Kasumi-1 (cell line): Measurements from ENCODE around the gene SHISA9.

Source experiments
- DNase-seq, 2 experiments: peaks; one replicate each; lab custom pipeline; 2025; lab: John Stamatoyannopoulos, UW

The SHISA9 gene

DNA sequence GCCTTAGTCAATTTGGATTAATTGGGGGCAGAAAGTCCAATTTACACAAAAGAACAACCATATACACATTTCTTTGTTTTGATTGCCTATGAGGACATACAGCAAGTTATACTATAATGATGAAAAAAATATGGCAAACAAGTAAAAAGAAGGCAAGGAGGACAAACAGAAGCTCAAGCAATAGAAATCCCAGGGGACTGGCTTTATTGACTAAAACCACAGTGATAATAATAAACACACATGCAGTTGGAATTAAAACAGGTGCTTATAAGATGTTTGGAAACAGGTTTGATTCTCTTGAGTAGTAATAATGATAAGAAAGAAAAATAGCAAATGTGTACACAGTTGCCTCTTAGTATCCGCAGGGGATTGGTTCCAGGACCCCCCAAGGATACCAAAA, 176.4 kb downstream of the SHISA9 start:
- no peak for DNase-seq

DNA sequence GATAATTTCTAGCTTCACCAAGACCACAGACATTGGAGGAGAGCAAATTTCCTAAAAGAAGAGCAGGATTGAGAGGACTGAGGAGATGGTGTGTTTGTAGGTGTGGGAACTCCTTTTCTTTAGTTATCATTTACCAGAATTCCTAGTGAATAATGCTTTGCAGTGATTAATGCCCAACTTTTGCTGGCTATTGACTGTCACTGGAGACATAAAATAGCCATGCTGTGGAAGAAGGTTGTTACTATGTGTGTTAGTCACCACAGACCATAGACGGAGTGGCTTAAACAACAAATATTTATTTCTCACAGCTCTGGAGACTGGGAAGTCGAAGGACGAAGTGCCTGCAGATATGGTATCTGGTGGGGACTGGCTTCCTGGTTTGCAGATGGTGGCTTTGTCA, 179.1 kb downstream of the SHISA9 start:
- DNase-seq: no peak

DNA sequence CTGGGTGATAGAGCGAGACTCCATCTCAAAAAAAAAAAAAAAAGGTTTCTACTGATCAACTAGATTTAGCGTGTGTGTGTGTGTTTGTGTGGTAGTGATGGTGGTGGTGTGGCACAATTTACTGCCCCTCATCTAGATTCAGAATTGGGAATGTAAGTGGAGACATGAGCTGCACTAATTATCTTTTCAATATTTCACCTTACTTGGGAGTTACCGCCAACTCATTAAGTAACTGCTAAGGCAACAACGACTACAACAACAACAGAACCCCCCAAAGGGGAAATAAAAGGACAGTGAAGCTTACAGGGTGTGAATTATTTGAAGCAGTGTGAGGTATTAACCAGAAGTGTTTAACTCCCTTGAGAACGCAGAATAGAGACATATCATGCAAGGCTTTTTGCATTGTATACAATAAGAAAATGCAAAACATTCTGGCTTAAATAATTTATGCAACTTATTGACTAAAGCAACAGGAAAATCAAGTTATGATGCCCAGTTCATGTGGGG, 180.5 kb downstream of the SHISA9 start:
- no peak for DNase-seq

DNA sequence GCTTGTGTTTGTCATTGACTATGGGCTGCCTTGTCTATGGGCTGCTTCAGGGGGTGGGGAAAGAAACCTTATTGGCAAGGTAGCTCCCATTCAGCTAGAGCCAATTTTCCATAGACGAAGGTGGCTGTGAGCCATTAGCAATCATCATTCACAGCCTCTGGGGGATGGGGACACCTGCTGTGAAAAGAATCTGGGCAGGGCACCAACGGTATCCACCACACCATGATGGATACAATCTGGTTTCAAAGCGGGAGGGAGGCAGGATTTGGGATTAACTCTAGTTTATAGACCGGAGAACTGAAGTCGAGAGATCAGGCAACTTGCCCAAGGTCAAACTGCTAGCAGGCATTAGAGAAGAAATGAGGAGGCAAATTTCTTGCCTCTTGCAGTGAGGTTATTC, 182.3 kb downstream of the SHISA9 start:
- no peak for DNase-seq

DNA sequence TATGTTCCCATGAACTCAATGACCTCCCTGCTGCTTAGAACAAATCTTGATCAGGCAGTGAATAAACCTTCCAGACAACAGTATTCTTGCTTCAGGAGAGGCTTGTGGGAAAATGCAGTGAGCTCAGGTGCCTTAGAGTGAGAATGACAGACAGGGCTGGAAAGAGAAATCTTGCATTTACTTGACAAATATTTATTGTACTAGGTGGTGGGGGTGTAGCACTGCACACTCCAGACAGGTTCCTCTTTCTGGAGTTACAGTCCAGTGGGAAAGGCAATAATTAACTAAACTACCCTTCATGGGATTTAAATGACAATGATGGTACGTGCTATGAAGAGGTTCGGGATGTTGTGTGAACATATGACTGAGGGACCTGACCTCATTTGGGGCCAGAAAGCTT, 182.9 kb downstream of the SHISA9 start:
- no peak for DNase-seq

DNA sequence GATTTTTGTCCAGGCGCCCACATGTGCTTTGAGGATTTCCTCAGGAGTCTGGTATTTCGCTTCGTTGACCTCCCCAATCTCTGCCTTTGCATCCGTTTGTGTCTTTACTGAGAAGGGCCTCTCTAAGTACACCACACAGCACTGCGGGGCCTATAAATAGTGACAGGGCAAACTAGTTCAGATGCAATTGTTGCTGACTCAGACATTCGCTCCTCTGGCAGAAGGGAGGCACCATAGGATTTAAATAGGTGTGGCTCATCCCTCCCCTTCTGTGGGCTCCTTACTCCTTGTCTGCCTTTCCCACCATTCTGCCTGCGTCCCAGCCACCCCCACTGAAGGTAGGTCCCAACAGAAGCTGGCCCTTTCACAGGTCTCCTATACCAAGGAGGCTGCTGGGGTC, 192.3 kb downstream of the SHISA9 start:
- DNase-seq: no peak

DNA sequence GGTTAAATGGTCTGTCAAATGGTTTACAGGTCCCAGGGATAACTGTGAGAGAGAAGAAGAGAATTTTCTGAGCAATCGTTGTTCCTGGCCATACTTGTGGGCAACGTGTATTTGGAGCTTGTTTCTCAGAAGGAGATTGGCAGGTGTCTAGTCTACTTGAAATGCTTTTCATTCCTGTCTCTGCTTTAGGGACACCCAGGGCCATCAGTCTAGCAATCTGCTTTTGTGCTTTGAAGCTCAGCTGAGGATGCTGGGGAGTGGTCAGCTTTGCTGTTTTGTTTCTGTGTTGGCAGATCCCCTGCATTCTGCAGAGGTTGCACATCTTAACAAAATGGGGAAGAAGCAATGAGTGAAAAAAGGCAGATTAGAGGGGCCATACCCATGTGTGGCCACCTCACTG, 193.7 kb downstream of the SHISA9 start:
- no peak for DNase-seq

DNA sequence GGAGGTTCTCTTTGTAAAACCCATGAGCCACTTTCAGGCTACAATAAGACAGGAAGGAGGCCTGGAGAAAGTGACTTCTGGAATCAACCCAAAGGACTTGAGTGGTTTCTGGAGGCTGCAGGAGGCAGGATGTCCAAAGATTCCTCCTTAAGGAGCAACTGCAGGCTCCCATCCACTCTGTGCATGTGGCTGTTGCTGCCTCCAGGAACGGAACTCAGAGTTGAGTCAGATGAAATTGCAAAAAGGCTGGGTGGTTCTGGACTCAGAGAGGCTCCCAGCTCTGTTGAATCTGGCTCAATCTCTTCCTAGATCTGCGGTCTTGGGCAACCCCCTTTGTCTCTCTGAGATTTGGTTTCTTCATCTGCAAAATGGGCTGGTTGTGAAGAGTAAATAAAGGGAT, 197.1 kb downstream of the SHISA9 start:
- DNase-seq: no peak

DNA sequence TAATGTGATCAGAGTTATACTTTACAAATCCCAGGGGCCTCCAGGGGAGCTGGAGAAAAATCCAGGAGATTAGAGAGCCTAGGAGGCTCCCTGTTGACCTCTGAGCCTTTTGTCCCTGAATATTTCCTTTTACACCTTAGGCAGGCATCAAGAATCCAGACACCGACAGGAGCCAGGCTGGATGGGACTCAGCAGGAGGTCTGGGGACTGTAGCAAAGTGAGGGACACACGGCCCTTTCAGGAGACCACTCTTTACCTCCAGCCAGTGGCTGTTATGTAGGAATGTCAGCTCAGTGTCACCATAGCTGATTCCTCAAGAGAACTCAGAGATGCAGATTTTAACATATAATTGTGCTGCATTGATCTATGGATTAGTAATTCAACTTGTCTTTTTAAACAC, 198.4 kb downstream of the SHISA9 start:
- DNase-seq: no peak

DNA sequence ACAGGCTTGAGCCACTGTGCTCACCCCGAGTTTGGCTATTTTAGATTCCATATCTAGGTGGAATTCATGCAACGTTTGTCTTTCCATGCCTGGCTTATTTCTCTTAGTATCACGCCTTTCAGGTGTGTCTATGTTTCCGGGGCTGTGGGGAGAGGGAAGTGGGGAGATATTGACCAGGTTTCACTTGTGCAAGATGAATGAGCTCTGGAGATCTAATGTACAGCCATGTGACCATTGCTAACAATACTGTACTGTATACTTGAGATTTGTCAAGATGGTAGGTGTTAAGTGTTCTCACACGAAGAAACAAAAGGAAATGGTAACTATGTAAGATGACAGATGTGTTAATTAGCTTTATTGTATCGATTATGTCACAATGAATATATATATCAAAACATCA, 199.6 kb downstream of the SHISA9 start:
- no peak for DNase-seq

DNA sequence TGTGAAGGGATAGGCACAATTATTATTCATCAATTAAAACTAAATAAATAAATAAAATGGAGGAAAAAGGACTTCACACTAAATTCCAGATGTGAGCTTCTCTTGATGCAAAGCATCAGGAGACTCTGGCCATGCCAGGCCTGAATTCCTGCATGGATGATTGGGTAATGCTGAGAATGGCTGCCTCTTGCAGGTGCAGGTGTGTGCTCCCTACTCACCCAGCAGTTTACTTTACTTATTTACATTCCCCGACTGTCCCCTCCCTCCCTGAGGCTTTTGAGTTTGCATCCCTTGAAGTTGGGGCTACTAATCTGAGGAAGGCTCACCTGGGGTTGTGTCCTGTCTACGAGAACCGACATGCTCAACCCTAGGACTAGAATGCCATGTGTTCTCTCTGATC, 200.4 kb downstream of the SHISA9 start:
- DNase-seq: no peak

DNA sequence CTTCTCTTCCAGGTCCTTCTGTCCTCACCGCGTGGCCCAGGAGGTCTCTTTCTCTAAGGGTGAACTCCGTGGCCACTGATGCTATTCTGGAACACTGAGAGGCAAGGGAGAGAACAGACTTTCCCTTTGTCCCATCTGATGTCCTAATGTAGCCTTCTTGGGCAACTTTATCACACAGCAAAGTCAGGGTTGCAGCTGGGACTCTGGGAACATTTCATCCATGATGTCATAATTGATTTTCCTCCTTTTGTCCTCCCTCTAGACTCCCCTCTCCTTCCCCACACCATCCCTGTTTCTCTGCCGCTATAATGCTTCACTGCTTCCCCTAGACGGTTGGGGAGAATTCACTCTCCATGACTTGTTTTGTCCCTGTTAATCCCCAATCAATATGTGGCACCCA, 201.0 kb downstream of the SHISA9 start:
- no peak for DNase-seq

DNA sequence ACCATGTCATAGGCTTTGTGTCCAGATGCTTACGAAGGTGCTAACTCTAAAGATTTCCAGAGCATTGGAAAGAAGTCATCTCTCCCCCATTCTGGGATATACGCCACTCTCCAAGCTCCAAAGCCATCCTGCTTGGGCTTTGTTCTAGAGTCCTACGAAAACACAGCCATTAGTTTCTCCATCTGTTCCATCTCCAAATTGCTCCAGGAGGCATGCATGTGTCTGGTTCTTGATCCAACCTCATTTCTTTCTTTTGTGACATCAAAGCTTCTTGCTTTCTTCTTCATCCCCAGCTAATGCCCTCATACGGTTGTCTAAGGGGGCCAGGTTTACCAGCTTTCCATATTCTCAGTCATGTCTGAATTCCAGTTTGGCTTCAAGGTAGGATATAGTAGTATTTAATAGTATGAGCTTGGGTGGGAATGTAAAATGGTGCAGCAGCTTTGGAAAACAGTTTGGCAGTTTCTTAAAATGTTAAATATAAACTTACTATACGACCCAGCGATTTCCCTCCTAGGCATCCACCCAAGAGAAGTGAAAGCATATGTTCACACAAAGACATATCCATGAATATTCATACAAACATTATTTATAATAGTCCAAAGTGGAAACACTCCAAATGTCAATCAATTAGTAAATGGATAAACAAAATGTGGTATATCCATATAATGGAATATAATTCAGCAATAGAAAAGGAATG, 202.6 kb downstream of the SHISA9 start:
- no peak for DNase-seq

DNA sequence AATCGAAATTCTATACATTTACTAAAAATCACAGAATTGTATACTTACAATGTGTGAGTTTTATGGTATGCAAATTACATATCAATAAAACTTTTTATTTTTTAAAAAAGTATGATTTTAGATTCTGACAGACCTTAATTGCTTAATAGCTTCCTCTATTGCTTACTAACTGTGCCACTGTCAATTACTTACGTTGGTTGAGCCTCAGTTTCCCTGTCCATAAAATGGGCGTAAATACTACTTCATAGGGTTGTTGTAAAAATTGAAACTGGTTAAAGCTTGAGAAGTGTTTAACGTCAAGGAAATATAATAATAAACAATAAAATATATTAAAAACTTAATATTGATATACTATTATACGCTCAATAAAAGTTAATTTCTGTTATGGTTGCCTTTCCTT, 203.4 kb downstream of the SHISA9 start:
- DNase-seq: no peak

DNA sequence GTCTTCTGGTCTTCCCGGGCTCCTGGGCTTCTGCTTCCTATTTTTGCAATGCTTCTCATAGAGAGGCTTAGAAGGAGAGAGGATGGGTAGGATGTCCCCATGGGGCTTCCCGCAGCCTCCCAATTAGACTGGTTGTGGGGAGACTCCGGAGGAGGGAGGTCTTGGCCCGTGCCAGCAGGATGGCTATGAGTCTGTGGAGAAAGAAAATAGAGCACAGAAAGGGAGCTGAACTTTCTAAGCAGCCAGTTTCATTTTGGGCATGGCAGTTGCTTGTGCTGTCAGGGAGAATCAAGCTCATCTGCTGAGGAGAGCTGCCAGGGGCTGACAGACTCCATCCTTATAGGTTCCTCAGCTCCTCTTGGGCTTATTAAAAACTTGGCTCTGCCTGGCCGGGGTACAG, 204.0 kb downstream of the SHISA9 start:
- DNase-seq: no peak

DNA sequence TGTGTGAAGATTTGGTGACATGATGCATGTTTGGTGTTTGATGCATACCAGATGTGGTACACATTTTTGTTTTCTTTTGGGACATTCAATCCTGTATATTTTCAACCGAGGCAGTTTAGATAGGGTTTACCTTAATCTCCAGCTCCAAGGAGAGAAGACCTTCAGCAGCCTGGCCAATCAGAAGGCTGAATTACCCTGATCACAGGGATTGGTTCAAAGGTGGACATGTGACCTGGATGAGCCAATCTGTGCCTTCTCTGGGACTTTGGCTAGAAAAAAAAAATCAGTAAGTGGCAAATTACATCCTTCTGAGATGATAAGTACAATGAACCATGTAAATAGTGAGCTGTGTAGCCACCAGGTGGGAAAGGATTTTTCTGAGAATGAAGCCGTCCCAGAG, 205.1 kb downstream of the SHISA9 start:
- no peak for DNase-seq

DNA sequence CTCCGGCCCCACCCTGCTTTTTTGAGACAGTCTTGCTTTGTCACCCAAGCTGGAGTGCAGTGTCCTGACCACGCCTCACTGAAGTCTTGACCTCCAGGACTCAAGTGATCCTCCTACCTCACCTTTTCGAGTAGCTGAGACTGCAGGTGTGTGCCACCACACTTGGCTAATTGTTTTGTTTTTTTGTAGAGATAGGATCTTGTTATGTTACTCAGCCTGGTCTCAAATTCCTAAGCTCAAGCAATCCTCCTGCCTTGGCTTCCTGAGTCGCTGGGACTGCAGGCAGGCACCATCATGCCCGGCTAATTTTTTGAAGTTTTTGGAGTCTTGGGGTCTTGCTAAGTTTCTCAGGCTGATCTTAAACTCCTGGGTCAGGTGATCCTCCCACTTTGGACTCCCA, 206.7 kb downstream of the SHISA9 start:
- no peak for DNase-seq

DNA sequence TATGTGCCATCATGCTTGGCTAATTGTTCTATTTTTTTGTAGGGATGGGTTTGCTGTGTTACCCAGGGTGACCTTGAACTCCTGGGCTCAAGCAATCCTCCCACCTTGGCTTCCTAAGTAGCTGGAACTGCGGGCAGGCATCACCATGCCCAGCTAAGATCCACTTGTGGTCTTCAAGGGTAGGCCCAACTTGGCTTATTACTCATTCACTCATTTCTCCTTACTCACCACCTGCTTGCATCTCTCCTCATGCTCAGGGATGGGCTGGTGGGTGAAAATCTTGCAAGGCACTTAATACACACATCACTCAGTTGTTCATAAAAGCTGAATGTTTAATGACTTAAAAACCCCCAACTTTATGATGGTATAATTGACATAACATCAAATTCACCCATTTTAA, 207.8 kb downstream of the SHISA9 start:
- no peak for DNase-seq

DNA sequence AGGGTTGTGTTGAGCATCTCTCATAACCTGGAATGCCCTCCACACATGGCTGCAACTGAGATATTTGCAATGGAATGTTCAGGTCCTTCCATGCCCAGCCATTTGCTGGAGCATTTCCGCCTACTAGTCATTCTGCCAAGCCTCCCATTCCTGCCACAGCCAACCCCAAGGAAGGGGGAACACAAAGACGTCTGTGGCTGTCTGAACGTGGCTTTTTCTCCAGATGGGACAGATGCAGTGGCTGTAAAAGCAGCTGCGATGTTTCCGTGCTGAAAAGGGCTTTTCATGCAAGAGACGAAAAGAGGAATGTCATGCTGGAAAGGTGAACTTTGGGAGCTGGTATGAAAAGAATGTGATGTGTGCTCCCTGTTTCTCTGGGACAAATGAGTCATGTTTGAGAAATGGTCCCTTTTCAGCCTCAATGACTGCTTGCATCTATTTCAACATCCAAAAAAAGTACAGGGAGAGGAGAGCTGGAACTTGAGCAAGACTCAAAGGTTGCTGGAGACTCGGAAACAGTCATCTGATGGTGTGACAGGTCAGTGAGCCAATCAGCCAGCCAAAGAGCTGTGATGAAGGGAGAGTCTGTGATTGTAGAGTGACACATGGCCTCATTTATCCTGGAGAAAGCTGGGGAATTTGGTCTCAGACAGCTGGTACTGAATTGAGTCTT, 208.9 kb downstream of the SHISA9 start:
- no peak for DNase-seq

DNA sequence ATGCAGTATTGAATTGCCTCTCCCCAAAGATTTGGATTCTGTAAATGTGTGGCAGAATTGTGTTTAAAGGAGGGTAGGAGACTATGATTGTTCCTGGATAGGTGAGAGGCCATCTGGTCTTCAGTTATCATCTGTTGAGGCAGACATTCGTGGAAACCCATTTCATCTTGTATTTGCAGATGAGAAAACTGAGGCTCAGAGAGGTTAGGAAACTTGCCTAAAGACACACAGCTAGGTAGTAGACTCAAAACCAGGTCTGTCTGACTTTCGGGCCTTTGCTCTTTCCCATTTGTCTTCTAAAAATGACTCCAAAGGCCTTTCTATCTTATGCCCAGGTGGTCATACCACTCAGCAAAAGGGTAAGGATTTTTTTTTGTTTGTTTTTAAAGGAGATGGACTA, 210.3 kb downstream of the SHISA9 start:
- no peak for DNase-seq

DNA sequence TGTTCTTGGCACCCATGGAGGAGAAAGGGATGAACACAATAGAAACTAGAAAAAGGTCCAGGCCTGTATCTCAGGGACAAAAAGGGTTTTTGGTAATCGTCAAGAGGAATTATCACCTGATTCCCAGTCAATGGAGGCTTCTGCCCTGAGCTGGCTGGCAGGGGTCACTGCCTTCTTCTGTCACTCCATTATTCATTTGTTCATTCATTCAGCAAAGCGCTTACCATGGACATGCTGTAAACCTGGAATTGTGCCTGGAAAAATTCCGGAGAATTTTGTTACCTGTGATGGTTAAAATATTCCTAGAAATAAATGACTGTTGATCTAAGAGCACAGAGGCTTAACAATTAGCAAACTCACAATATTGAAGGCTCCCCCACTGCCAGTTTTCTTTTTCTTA, 212.3 kb downstream of the SHISA9 start:
- no peak for DNase-seq

DNA sequence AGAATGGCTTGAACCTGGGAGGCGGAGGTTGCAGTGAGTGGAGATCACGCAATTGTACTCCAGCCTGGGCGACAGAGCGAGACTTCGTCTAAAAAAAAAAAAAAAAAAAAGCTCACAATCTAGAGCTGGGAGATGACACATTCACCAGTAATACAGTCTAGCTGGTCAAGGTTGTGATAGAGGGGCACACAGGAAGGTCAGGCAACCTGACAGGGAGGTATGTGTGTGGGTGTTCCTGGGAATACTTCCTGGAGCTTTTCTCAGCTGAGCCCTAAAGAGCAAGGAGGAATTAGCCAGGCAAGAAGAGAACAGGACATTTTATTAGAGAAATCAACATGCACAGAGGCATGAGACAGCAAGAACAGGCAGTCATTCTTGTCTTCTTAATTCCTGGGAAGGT, 216.7 kb downstream of the SHISA9 start:
- DNase-seq: no peak

DNA sequence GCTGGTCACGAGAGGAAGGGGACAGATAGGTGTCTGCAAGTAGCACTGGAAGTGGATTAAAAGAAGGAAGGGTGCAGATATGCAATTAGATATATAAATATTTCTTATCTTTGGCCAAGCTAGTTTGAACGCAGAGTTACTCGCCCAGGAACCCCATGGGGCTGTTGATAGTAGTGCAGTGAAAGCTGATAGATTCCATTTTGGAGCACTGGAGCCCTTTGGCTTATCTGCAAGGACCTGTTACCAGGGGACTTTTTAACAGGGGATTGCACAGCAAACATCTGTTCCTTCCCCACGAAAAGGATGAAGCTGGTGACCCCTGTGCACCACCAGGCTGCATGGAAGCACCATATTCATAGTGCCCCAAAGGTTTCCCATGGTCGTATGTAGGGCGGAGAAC, 218.7 kb downstream of the SHISA9 start:
- no peak for DNase-seq

DNA sequence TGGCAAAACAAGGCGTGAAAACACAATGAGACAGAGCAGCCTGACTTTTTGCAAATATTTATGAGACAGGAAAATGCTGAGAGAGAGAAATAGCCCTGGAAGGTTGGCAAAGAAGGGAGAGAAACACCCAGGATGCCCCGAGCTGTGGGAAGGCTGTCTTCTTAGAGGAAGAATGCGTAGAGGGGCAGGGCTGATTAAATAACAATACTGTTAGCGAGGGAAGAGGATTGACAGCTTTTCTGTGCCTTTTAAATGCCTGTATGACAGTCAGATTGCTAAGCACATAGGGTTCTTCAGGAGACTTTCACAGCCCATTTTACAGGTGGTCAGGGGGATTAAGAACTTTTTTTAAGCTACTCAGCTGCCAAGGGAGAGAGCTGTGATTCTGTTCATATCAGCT, 219.2 kb downstream of the SHISA9 start:
- DNase-seq: no peak
